BE2C (cell line): ENCODE measurements around the gene VCAN.
A peak's percentile ranks its signal among the peaks of the same experiment; 100 is the strongest.
"Not testable (repeated sequence)": the region's sequence is repeated elsewhere in the genome, so short reads cannot be mapped to it uniquely, and the experiment has no call there.

ENCODE experiments used
- DNase-seq: peaks from one replicate; pipeline ENCODE4 v3.0.0-alpha.2; 2020
- H3K27me3 ChIP-seq: fragments of 250-450 bp; sonication (Bioruptor Pico); 2 replicates; pipeline ENCODE4 v1.5.1; 2020; ENCODE audit warnings: mild to moderate bottlenecking
- H3K36me3 ChIP-seq: fragments of 250-450 bp; sonication (Bioruptor Pico); 2 replicates; pipeline ENCODE4 v1.5.1; 2020; ENCODE audit warnings: mild to moderate bottlenecking
- H3K4me1 ChIP-seq: fragments of 250-450 bp; sonication (Bioruptor Pico); 2 replicates; pipeline ENCODE4 v1.5.1; 2020
- H3K4me3 ChIP-seq: 2 replicates; pipeline ENCODE4 v1.5.1; 2011; ENCODE audit warnings: low read depth, low read length
- H3K9me3 ChIP-seq: fragments of 250-450 bp; sonication (Bioruptor Pico); 2 replicates; pipeline ENCODE4 v1.5.1; 2020
- CTCF ChIP-seq: IDR thresholded peaks from 2 replicates; pipeline ENCODE4 v1.5.1; 2012; ENCODE audit warnings: mild to moderate bottlenecking, low read depth, low read length

VCAN gene

GRCh38 chr5:83430130-83431010 lies 41.2 kb upstream of the VCAN start:
- TF ChIP-seq CTCF, result peak; percentile 99
- no peaks in the 10 kb centered on the region for H3K9me3 ChIP-seq
- no peaks in the 10 kb centered on the region for H3K36me3 ChIP-seq
- peak; percentile 74 for DNase-seq
- H3K4me1 ChIP-seq, result no peaks in the 10 kb centered on the region
- no peak overlapping the region for H3K4me3 ChIP-seq
- H3K27me3 ChIP-seq, result no peaks in the 10 kb centered on the region

- no peaks in the 10 kb centered on the region for H3K27me3 ChIP-seq
- H3K4me1 ChIP-seq, result no peaks in the 10 kb centered on the region
- no peak overlapping the region for H3K4me3 ChIP-seq
- no peaks in the 10 kb centered on the region for H3K36me3 ChIP-seq
- no peaks in the 10 kb centered on the region for H3K9me3 ChIP-seq
- DNase-seq, result no peak
- no peak for TF ChIP-seq CTCF
Measured at GRCh38 chr5:83433891-83434290, 37.7 kb upstream of the VCAN start.

- no peak for TF ChIP-seq CTCF
- Histone ChIP-seq H3K4me1 (no peaks in the 10 kb centered on the region), H3K36me3 (no peaks in the 10 kb centered on the region), H3K9me3 (no peaks in the 10 kb centered on the region), H3K4me3 (no peak overlapping the region), H3K27me3 (no peaks in the 10 kb centered on the region)
- DNase-seq, result no peak
Measured at GRCh38 chr5:83434946-83435345, 36.6 kb upstream of the VCAN start.

GRCh38 chr5:83436276-83436675 lies 35.3 kb upstream of the VCAN start:
- no peaks in the 10 kb centered on the region for H3K9me3 ChIP-seq
- H3K4me3 ChIP-seq, result no peak overlapping the region
- no peak for TF ChIP-seq CTCF
- H3K36me3 ChIP-seq, result no peaks in the 10 kb centered on the region
- DNase-seq, result no peak
- no peaks in the 10 kb centered on the region for H3K4me1 ChIP-seq
- H3K27me3 ChIP-seq, result no peaks in the 10 kb centered on the region

- not testable (repeated sequence) for H3K27me3 ChIP-seq, H3K4me3 ChIP-seq, H3K4me1 ChIP-seq, H3K36me3 ChIP-seq, DNase-seq, H3K9me3 ChIP-seq
Measured at GRCh38 chr5:83437697-83438096, 33.8 kb upstream of the VCAN start.

GRCh38 chr5:83440826-83441225 lies 30.7 kb upstream of the VCAN start:
- no peak overlapping the region for H3K4me3 ChIP-seq
- no peaks in the 10 kb centered on the region for H3K9me3 ChIP-seq
- TF ChIP-seq CTCF, result no peak
- no peaks in the 10 kb centered on the region for H3K4me1 ChIP-seq
- no peaks in the 10 kb centered on the region for H3K36me3 ChIP-seq
- DNase-seq, result no peak
- no peaks in the 10 kb centered on the region for H3K27me3 ChIP-seq
